ENCODE measurements around the gene LDLRAD3. TPM values are rescaled to one million over a fixed set of nuclear protein-coding genes. Genes with fewer than 3 reads are reported as not detected.

LDLRAD3 gene
- total RNA-seq, 2 donors from 2014 or later, result 19.2 to 30.6 TPM

DNA sequence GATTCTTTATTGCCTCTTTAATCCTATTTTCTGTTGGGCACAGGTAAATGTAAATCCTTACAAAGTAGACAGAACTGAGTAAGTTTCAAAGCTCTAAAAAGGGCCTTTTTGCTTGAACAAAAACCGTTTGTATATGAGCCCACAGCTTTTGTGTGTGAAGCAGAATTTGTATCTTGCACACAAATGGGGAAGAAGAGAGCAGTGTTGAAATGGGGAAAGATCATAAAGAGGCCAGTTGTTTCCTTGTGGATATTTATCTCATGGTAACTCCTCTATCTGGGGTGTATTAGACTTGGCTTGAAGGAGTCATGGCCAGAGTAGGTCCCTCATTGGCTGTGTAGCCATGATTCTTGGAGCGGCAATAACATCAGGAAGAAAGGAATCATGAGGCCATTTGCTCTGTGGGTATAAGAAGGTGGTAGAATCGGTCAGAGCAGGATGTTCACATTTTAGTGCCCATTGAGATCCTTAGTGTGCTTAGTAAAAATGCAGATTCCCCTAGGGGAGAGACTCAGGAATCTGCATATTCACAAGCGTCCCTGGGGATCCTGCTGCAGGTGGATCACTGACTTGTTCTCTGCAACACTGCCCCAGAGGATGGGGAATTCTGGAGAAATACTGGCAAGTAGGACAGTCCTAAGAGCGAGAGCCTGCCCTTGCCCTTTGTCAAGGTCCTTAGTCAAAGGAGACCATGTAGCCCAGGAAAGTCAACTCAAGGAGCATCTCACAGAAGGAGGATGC lies 126.5 kb downstream of the LDLRAD3 start:
- DNase-seq, result peak; percentile 63
- Histone ChIP-seq H3K27ac (ENCODE audit: low read depth, low read length) (no peak overlapping the region), H3K9me3 (ENCODE audit: control insufficient read depth, low read length) (peaks cover 22% of the 10 kb centered on the region), H3K9ac (ENCODE audit: extremely low read depth, low read length, poor library complexity, severe bottlenecking) (no peak overlapping the region), H3K27me3 (ENCODE audit: control insufficient read depth, insufficient read depth, low read length, poor library complexity, severe bottlenecking) (no peaks in the 10 kb centered on the region), H3K4me3 (ENCODE audit: low read length) (no peak overlapping the region), H3K36me3 (ENCODE audit: control insufficient read depth, insufficient read depth, low read length) (peaks cover 4% of the 10 kb centered on the region), H3K4me1 (ENCODE audit: control insufficient read depth, insufficient read depth, low read length) (no peaks in the 10 kb centered on the region)
- TF ChIP-seq, protein P1, sequence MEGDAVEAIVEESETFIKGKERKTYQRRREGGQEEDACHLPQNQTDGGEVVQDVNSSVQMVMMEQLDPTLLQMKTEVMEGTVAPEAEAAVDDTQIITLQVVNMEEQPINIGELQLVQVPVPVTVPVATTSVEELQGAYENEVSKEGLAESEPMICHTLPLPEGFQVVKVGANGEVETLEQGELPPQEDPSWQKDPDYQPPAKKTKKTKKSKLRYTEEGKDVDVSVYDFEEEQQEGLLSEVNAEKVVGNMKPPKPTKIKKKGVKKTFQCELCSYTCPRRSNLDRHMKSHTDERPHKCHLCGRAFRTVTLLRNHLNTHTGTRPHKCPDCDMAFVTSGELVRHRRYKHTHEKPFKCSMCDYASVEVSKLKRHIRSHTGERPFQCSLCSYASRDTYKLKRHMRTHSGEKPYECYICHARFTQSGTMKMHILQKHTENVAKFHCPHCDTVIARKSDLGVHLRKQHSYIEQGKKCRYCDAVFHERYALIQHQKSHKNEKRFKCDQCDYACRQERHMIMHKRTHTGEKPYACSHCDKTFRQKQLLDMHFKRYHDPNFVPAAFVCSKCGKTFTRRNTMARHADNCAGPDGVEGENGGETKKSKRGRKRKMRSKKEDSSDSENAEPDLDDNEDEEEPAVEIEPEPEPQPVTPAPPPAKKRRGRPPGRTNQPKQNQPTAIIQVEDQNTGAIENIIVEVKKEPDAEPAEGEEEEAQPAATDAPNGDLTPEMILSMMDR (conservative IDR thresholded peaks at IDR 0.05), result no peak
- no peak overlapping the region for H3K27ac Mint-ChIP-seq
- H3K4me1 Mint-ChIP-seq, result peaks cover 20% of the 10 kb centered on the region
- 65% methylated on average over 4 to 5 of the region's 5 CpGs for WGBS, 2 experiments (ENCODE audit: insufficient coverage in 1 of 2, insufficient read length in 1 of 2)
- H3K4me3 Mint-ChIP-seq, result no peak overlapping the region
- peaks cover 23% of the 10 kb centered on the region for H3K9me3 Mint-ChIP-seq
- no peaks in the 10 kb centered on the region for H3K27me3 Mint-ChIP-seq (ENCODE audit: insufficient read depth)
- peaks cover 30% of the 10 kb centered on the region for H3K36me3 Mint-ChIP-seq (ENCODE audit: low read depth)

DNA sequence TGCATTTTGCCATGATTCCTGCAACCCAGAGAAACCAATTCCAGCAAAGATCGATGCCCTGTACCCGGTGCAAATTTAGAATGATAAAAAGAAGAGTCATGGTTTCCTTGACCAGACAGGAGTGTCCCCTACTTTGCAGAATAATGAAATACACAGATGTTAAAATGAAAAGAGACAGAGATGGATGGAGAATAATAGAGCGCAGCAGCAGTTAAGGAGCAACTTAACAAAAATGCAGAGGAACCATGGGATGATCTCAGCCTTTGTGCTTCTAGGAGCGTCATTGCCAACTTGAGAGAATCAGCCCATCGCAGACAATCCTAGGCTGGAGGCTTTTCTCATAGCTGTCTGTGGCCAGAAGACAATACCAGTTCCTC lies 127.1 kb downstream of the LDLRAD3 start:
- Histone ChIP-seq H3K9ac (ENCODE audit: extremely low read depth, low read length, poor library complexity, severe bottlenecking) (no peak overlapping the region), H3K27ac (ENCODE audit: low read depth, low read length) (peak overlapping the region; percentile 41), H3K4me3 (ENCODE audit: low read length) (no peak overlapping the region), H3K4me1 (ENCODE audit: control insufficient read depth, insufficient read depth, low read length) (no peaks in the 10 kb centered on the region), H3K27me3 (ENCODE audit: control insufficient read depth, insufficient read depth, low read length, poor library complexity, severe bottlenecking) (no peaks in the 10 kb centered on the region), H3K36me3 (ENCODE audit: control insufficient read depth, insufficient read depth, low read length) (peaks cover 4% of the 10 kb centered on the region), H3K9me3 (ENCODE audit: control insufficient read depth, low read length) (peaks cover 28% of the 10 kb centered on the region)
- TF ChIP-seq, protein P1 (conservative IDR thresholded peaks at IDR 0.05), result no peak
- 89% methylated on average over 5 of the region's 5 CpGs for WGBS, 2 experiments (ENCODE audit: insufficient coverage in 1 of 2, insufficient read length in 1 of 2)
- Mint-ChIP-seq H3K9me3 (peaks cover 28% of the 10 kb centered on the region), H3K36me3 (ENCODE audit: low read depth) (peaks cover 36% of the 10 kb centered on the region), H3K27ac (no peak overlapping the region), H3K4me1 (peaks cover 20% of the 10 kb centered on the region), H3K4me3 (no peak overlapping the region), H3K27me3 (ENCODE audit: insufficient read depth) (no peaks in the 10 kb centered on the region)
- DNase-seq, result no peak

DNA sequence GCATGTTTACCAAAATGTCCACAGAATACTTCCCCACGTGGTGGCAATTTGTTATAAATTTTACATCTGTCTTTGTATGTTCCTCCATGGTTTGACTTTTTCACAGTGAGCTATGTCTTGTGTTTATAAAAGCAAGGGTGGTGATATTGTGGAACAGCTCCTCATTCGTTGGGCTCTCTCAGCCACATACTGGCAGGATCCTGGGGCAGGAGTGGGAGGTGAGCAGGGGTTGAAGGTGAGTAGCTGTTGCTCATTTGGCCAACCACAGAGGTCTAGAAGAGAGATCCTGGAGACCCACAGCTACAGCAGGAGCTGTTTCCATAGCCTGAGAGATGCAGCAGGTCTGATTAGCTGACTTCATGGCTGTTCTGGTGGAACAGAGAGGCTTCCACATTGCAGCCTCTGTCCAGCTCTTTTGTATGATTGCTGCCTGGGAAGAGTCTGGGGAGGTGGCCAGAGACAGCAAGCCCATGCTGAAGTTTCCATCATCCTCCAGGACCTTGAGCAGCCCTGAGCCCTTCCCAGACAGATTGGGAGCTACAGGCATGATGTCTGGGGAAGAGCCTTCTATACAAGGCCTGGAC lies 128.1 kb downstream of the LDLRAD3 start:
- Histone ChIP-seq H3K4me1 (ENCODE audit: control insufficient read depth, insufficient read depth, low read length) (no peaks in the 10 kb centered on the region), H3K9me3 (ENCODE audit: control insufficient read depth, low read length) (peaks cover 28% of the 10 kb centered on the region), H3K36me3 (ENCODE audit: control insufficient read depth, insufficient read depth, low read length) (peaks cover under 1% of the 10 kb centered on the region), H3K9ac (ENCODE audit: extremely low read depth, low read length, poor library complexity, severe bottlenecking) (no peak overlapping the region), H3K27ac (ENCODE audit: low read depth, low read length) (no peak overlapping the region), H3K4me3 (ENCODE audit: low read length) (no peak overlapping the region), H3K27me3 (ENCODE audit: control insufficient read depth, insufficient read depth, low read length, poor library complexity, severe bottlenecking) (no peaks in the 10 kb centered on the region)
- no peak for DNase-seq
- TF ChIP-seq, protein P1 (conservative IDR thresholded peaks at IDR 0.05), result no peak
- H3K36me3 Mint-ChIP-seq (ENCODE audit: low read depth), result peaks cover 30% of the 10 kb centered on the region
- peaks cover 20% of the 10 kb centered on the region for H3K4me1 Mint-ChIP-seq
- H3K27ac Mint-ChIP-seq, result no peak overlapping the region
- H3K27me3 Mint-ChIP-seq (ENCODE audit: insufficient read depth), result no peaks in the 10 kb centered on the region
- 93 to 100% methylated on average over 1 to 2 of the region's 2 CpGs for WGBS, 2 experiments (ENCODE audit: insufficient coverage in 1 of 2, insufficient read length in 1 of 2)
- peaks cover 33% of the 10 kb centered on the region for H3K9me3 Mint-ChIP-seq
- no peak overlapping the region for H3K4me3 Mint-ChIP-seq
